22Rv1 (cell line): Measurements from ENCODE around the gene ZMYND10.

Source experiments
- CTCF ChIP-seq: fragments of 450-650 bp; IDR thresholded peaks from 2 replicates; pipeline ENCODE4 v1.5.1; 2017; ENCODE audit warnings: mild to moderate bottlenecking
- ZFX ChIP-seq: fragments of 450-650 bp; IDR thresholded peaks from 2 replicates; pipeline ENCODE4 v1.6.1; 2017; ENCODE audit warnings: antibody characterized with exemption, borderline replicate concordance

GRCh38 chr3:50323092-50323600 is 22.4 kb downstream of the ZMYND10 start:
- TF ChIP-seq CTCF (no peak), ZFX (no peak)
